Measurements from ENCODE around the gene GSS.

Gene GSS

GRCh38 chr20:34948030-34948429 lies 7.6 kb downstream of the GSS start:
- no peak for TF ChIP-seq CTCF (IDR thresholded peaks at IDR 0.05; ENCODE audit: borderline replicate concordance, control extremely low read depth, extremely low read depth, insufficient read depth, missing control alignments)
- in situ Hi-C loops (cut with MboI; ENCODE audit: low sequenced_read_pairs, unreplicated experiment) = no loop called here
- no peak for DNase-seq (ENCODE audit: low spot score)

GRCh38 chr20:34947336-34947735 lies 8.3 kb downstream of the GSS start:
- no peak for DNase-seq (ENCODE audit: low spot score)
- TF ChIP-seq CTCF (IDR thresholded peaks at IDR 0.05; ENCODE audit: borderline replicate concordance, control extremely low read depth, extremely low read depth, insufficient read depth, missing control alignments) = no peak
- in situ Hi-C loops (cut with MboI; ENCODE audit: low sequenced_read_pairs, unreplicated experiment) = no loop called here

- no peak for TF ChIP-seq CTCF (IDR thresholded peaks at IDR 0.05; ENCODE audit: borderline replicate concordance, control extremely low read depth, extremely low read depth, insufficient read depth, missing control alignments)
- no peak for DNase-seq (ENCODE audit: low spot score)
- in situ Hi-C loops (cut with MboI; ENCODE audit: low sequenced_read_pairs, unreplicated experiment) = no loop called here
These were observed 8.9 kb downstream of the GSS start for GRCh38 chr20:34946661-34947060.

GRCh38 chr20:34945315-34946077 lies 10.1 kb downstream of the GSS start:
- no peak for TF ChIP-seq CTCF (IDR thresholded peaks at IDR 0.05; ENCODE audit: borderline replicate concordance, control extremely low read depth, extremely low read depth, insufficient read depth, missing control alignments)
- no peak for DNase-seq (ENCODE audit: low spot score)
- in situ Hi-C loops (cut with MboI; ENCODE audit: low sequenced_read_pairs, unreplicated experiment) = no loop called here

- in situ Hi-C loops (cut with MboI; ENCODE audit: low sequenced_read_pairs, unreplicated experiment) = no loop called here
- DNase-seq (ENCODE audit: low spot score) = no peak
- TF ChIP-seq CTCF (IDR thresholded peaks at IDR 0.05; ENCODE audit: borderline replicate concordance, control extremely low read depth, extremely low read depth, insufficient read depth, missing control alignments) = no peak
These were observed 11.6 kb downstream of the GSS start for GRCh38 chr20:34943808-34944567.

- TF ChIP-seq CTCF (IDR thresholded peaks at IDR 0.05; ENCODE audit: borderline replicate concordance, control extremely low read depth, extremely low read depth, insufficient read depth, missing control alignments) = no peak
- DNase-seq (ENCODE audit: low spot score) = no peak
- in situ Hi-C loops (cut with MboI; ENCODE audit: low sequenced_read_pairs, unreplicated experiment) = no loop called here
These were observed 13.3 kb downstream of the GSS start for GRCh38 chr20:34942301-34942700.
